Breast epithelium (tissue), 4 donors: Measurements from ENCODE around the gene BTG1. TPM values are rescaled to one million over a fixed set of nuclear protein-coding genes. Genes with fewer than 3 reads are reported as not detected.

Experiments used
- DNase-seq, 2 donors: peaks; one replicate each; pipeline ENCODE4 v3.0.0-alpha.2; 2019; ENCODE audit warnings: low spot score in 2 of 2
- H3K27ac ChIP-seq, 2 donors: fragments of 200-600 bp; sonication (generic) in 1 of 2; one replicate each; pipeline ENCODE4 v1.5.1; 2016 to 2019; ENCODE audit warnings: mild to moderate bottlenecking in 1 of 2
- H3K27me3 ChIP-seq, 2 donors: fragments of 200-600 bp; sonication (generic) in 1 of 2; one replicate each; pipeline versions ENCODE4 v1.5.1 to v1.6.0; 2017 to 2019; ENCODE audit warnings: control low read depth in 1 of 2, mild to moderate bottlenecking in 1 of 2
- H3K36me3 ChIP-seq: fragments of 200-600 bp; one replicate; pipeline ENCODE4 v1.5.1; 2019
- H3K4me1 ChIP-seq, 2 donors: fragments of 200-600 bp; sonication (generic); one replicate each; pipeline ENCODE4 v1.5.1; 2016 to 2019; ENCODE audit warnings: control low read depth in 1 of 2
- H3K4me3 ChIP-seq, 3 donors: fragments of 200-600 bp; sonication (generic); 1 replicate in 2 of 3; 2 replicates in 1 of 3; pipeline ENCODE4 v1.5.1; 2016 to 2019; ENCODE audit warnings: mild to moderate bottlenecking in 3 of 3, moderate library complexity in 2 of 3
- H3K9me3 ChIP-seq, 2 donors: fragments of 200-600 bp; sonication (generic) in 1 of 2; one replicate each; pipeline ENCODE4 v1.5.1; 2016 to 2019; ENCODE audit warnings: control low read depth in 1 of 2
- POLR2A ChIP-seq: fragments of 450-650 bp; IDR thresholded peaks from one replicate; pipeline ENCODE4 v1.6.1; 2016; ENCODE audit warnings: antibody characterized with exemption, mild to moderate bottlenecking, moderate library complexity
- POLR2AphosphoS5 ChIP-seq, 3 donors: sonication (generic); formaldehyde crosslinking; IDR thresholded peaks; one replicate each; pipeline ENCODE4 v1.6.1; 2017; ENCODE audit warnings: antibody characterized with exemption in 3 of 3
- intact Hi-C: fragments of 100-400 bp; cut with DNase I; formaldehyde crosslinking; loops from one replicate; pipeline ENCODE4 v1.15.1; 2023; ENCODE audit warnings: low total_unique reads
- total RNA-seq, 3 donors: library from RNA; depleted of rRNA; stranded (reverse); fragments of >200 nt; gene quantifications; one replicate each; pipeline ENCODE4 v1.1.0, GENCODE V29; 2016
- TF ChIP-seq, protein P1 (sequence below), 3 donors: fragments of 450-650 bp; IDR thresholded peaks; one replicate each; pipeline ENCODE4 v1.5.1; 2016 to 2017; ENCODE audit warnings: antibody characterized with exemption in 3 of 3, mild to moderate bottlenecking in 3 of 3, moderate library complexity in 3 of 3

The BTG1 gene
- total RNA-seq, 3 donors from 2014 or later = 83.9 to 106 (median 96.3) TPM

DNA sequence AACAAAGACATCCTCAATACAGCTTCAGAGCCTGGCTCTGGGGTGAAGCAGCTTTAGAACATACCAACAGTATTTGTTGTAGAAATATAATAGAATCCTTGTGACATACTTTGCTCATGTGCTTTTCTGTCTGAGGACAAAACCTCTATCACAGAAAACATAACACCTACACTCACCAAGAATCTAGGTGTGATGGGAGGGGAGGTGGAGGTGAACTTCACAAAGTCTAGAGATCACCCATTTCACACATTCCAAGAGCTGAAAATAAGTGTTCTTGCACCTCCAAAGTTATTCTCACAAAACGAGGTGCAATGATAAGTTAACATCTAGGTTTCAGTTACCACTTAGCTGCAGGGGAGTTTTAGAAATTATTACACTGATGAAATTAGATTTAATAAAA, 32.7 kb upstream of the BTG1 start:
- H3K36me3 ChIP-seq = no peaks in the 10 kb centered on the region
- H3K27ac ChIP-seq = no peak overlapping the region
- no peak overlapping the region for H3K4me3 ChIP-seq
- TF ChIP-seq POLR2A (no peak), POLR2AphosphoS5 (IDR thresholded peaks at IDR 0.05) (no peak)
- TF ChIP-seq, protein P1, sequence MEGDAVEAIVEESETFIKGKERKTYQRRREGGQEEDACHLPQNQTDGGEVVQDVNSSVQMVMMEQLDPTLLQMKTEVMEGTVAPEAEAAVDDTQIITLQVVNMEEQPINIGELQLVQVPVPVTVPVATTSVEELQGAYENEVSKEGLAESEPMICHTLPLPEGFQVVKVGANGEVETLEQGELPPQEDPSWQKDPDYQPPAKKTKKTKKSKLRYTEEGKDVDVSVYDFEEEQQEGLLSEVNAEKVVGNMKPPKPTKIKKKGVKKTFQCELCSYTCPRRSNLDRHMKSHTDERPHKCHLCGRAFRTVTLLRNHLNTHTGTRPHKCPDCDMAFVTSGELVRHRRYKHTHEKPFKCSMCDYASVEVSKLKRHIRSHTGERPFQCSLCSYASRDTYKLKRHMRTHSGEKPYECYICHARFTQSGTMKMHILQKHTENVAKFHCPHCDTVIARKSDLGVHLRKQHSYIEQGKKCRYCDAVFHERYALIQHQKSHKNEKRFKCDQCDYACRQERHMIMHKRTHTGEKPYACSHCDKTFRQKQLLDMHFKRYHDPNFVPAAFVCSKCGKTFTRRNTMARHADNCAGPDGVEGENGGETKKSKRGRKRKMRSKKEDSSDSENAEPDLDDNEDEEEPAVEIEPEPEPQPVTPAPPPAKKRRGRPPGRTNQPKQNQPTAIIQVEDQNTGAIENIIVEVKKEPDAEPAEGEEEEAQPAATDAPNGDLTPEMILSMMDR (IDR thresholded peaks at IDR 0.05) = no peak
- intact Hi-C loops = no loop called here
- no peaks in the 10 kb centered on the region for H3K9me3 ChIP-seq
- DNase-seq = no peak
- no peaks in the 10 kb centered on the region for H3K4me1 ChIP-seq
- no peaks in the 10 kb centered on the region for H3K27me3 ChIP-seq

- no peak overlapping the region for H3K4me3 ChIP-seq
- H3K27me3 ChIP-seq = no peaks in the 10 kb centered on the region
- TF ChIP-seq POLR2A (no peak), POLR2AphosphoS5 (IDR thresholded peaks at IDR 0.05) (no peak)
- TF ChIP-seq, protein P1 (IDR thresholded peaks at IDR 0.05) = no peak
- H3K9me3 ChIP-seq = no peaks in the 10 kb centered on the region
- no peak for DNase-seq
- no peaks in the 10 kb centered on the region for H3K36me3 ChIP-seq
- intact Hi-C loops = no loop called here
- no peaks in the 10 kb centered on the region for H3K4me1 ChIP-seq
- no peak overlapping the region for H3K27ac ChIP-seq
Observed at GRCh38 chr12:92176646-92177045, 31.0 kb upstream of the BTG1 start.

DNA sequence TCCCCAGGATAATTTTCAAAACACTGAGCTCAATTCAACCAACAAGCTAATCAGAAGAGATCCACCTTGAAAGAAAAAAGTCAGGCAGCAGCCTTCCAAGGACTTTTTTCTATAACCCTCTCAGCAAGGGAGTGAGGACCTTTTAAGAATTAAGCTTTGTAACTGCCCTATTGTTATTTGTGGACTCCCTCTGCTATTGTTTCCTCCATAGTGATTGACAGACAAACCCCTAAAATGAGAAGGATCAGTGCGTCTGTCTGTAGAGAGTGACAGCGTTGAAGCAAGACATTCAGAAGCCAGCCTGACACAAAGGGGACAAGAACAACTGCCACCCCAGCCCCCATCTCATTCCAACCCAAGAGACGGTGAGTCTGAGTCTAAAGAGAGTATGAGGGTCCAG, 30.3 kb upstream of the BTG1 start:
- Histone ChIP-seq H3K4me1 (no peaks in the 10 kb centered on the region), H3K27ac (no peak overlapping the region), H3K9me3 (no peaks in the 10 kb centered on the region), H3K27me3 (no peaks in the 10 kb centered on the region), H3K4me3 (no peak overlapping the region), H3K36me3 (no peaks in the 10 kb centered on the region)
- TF ChIP-seq POLR2A (no peak), POLR2AphosphoS5 (IDR thresholded peaks at IDR 0.05) (no peak)
- TF ChIP-seq, protein P1 (IDR thresholded peaks at IDR 0.05) = no peak
- intact Hi-C loops = no loop called here
- no peak for DNase-seq

- Histone ChIP-seq H3K9me3 (no peaks in the 10 kb centered on the region), H3K27ac (no peak overlapping the region), H3K4me1 (no peaks in the 10 kb centered on the region), H3K4me3 (no peak overlapping the region), H3K27me3 (no peaks in the 10 kb centered on the region), H3K36me3 (no peaks in the 10 kb centered on the region)
- intact Hi-C loops = no loop called here
- no peak for TF ChIP-seq POLR2AphosphoS5 (IDR thresholded peaks at IDR 0.05)
- no peak for TF ChIP-seq POLR2A
- TF ChIP-seq, protein P1 (IDR thresholded peaks at IDR 0.05) = no peak
- DNase-seq = no peak
Observed at GRCh38 chr12:92170050-92170449, 24.4 kb upstream of the BTG1 start.

DNA sequence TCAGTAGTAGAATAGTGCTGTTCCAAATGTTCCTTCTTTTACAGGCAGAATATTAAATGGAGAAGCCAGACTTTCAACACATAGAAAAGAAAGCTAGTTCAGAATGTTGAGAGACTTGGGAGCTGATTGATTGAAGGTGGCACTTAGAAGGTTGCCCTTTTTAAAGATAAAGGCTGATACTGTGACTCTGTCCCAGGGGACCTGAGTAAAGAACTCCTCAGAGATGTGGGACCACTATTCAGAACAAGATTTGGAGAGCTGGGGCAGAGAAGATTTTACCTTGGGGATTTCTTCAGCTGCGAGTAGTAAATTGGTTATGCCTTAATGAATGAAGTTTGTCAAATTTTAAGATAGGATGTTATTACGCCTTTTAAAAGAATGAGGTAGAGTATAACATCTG, 21.4 kb upstream of the BTG1 start:
- no peaks in the 10 kb centered on the region for H3K27me3 ChIP-seq
- no peaks in the 10 kb centered on the region for H3K36me3 ChIP-seq
- no peak overlapping the region for H3K27ac ChIP-seq
- no peaks in the 10 kb centered on the region for H3K4me1 ChIP-seq
- intact Hi-C loops = no loop called here
- H3K9me3 ChIP-seq = no peaks in the 10 kb centered on the region
- no peak overlapping the region for H3K4me3 ChIP-seq
- DNase-seq = no peak
- TF ChIP-seq POLR2AphosphoS5 (IDR thresholded peaks at IDR 0.05) (no peak), POLR2A (no peak)
- TF ChIP-seq, protein P1 (IDR thresholded peaks at IDR 0.05) = no peak
